ENCODE data around the gene PHF13. TPM values are rescaled to one million over a fixed set of nuclear protein-coding genes. Genes with fewer than 3 reads are reported as not detected.

PHF13 gene
- total and polyA plus RNA-seq, 9 of the 15 experiments (the other 6 are each of a cell fraction or from before 2014, with no cell fraction given) = 1.8 to 36.1 (median 11.7) TPM

DNA sequence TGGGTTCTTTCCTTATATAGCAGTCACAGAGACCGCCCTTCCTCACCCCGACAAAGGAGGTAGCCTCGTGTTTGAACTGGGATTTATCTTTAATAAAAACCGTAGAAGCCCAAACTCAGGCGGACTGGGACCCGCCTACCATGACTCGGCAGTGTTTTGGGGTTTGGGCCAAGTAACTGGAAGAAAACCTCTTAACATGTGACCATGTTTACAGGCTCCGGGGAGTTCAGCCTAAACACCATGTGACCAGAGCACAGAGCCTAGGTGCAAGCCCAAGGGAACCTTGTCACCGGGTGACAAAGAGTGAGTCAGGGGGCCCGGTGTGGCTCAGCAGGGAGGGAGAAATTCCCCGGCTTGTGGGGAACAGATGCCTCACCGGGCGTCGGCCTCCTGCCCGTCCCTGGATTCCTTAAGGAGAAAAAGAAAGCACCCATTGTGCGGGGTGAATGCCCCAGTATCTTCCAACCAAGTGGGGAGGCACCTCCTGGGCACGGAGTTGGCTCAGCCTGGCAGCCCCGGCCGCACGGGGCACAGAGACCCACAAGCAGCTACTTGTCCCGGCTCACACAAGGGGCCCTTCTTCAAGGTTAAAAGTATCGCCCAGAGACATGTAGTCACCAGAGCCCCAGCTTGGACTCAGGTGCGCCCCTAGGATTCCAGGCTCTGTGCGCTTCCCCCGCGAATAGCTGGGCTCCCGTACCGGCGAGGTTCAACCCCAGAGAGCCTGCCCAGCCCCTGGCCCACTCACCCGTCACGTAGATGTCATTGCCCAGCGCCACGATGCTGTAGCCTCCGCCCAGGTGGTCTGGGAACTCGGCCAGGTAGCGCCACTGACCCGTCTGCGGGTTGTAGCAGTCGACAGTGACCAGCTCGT, 12.2 kb upstream of the PHF13 start (continued):
- TF ChIP-seq TGIF2 (CRISPR knock-in tag; IDR thresholded peaks at IDR 0.05) (0 out of 2 replicates have a peak, but pooled peaks have one; percentile 60), HDGF (IDR thresholded peaks at IDR 0.05) (no peak), PML (IDR thresholded peaks at IDR 0.05; ENCODE audit: low read length) (peak; percentile 10; the same call in 1 of the 2 replicates), JUND (IDR thresholded peaks at IDR 0.05; ENCODE audit: borderline replicate concordance, low read depth, low read length) (peak; percentile 80), JUND (tag; IDR thresholded peaks at IDR 0.05; ENCODE audit: borderline replicate concordance, low read depth, low read length) (peak; percentile 46; the same call in 1 of the 3 replicates), SIN3B (IDR thresholded peaks at IDR 0.05; ENCODE audit: low read depth) (no peak), NRF1 (conservative IDR thresholded peaks at IDR 0.05 in 1 of 2, IDR thresholded peaks at IDR 0.05 in 1 of 2) (peak; percentile 68 to 76), KAT2B (IDR thresholded peaks at IDR 0.05; ENCODE audit: low read depth, low read length) (no peak), PRMT5 (CRISPR knock-in tag; IDR thresholded peaks at IDR 0.05) (no peak)
- TF ChIP-seq, protein P1, sequence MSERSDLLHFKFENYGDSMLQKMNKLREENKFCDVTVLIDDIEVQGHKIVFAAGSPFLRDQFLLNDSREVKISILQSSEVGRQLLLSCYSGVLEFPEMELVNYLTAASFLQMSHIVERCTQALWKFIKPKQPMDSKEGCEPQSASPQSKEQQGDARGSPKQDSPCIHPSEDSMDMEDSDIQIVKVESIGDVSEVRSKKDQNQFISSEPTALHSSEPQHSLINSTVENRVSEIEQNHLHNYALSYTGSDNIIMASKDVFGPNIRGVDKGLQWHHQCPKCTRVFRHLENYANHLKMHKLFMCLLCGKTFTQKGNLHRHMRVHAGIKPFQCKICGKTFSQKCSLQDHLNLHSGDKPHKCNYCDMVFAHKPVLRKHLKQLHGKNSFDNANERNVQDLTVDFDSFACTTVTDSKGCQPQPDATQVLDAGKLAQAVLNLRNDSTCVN (CRISPR knock-in tag; IDR thresholded peaks at IDR 0.05) = no peak
- TF ChIP-seq, protein P2, sequence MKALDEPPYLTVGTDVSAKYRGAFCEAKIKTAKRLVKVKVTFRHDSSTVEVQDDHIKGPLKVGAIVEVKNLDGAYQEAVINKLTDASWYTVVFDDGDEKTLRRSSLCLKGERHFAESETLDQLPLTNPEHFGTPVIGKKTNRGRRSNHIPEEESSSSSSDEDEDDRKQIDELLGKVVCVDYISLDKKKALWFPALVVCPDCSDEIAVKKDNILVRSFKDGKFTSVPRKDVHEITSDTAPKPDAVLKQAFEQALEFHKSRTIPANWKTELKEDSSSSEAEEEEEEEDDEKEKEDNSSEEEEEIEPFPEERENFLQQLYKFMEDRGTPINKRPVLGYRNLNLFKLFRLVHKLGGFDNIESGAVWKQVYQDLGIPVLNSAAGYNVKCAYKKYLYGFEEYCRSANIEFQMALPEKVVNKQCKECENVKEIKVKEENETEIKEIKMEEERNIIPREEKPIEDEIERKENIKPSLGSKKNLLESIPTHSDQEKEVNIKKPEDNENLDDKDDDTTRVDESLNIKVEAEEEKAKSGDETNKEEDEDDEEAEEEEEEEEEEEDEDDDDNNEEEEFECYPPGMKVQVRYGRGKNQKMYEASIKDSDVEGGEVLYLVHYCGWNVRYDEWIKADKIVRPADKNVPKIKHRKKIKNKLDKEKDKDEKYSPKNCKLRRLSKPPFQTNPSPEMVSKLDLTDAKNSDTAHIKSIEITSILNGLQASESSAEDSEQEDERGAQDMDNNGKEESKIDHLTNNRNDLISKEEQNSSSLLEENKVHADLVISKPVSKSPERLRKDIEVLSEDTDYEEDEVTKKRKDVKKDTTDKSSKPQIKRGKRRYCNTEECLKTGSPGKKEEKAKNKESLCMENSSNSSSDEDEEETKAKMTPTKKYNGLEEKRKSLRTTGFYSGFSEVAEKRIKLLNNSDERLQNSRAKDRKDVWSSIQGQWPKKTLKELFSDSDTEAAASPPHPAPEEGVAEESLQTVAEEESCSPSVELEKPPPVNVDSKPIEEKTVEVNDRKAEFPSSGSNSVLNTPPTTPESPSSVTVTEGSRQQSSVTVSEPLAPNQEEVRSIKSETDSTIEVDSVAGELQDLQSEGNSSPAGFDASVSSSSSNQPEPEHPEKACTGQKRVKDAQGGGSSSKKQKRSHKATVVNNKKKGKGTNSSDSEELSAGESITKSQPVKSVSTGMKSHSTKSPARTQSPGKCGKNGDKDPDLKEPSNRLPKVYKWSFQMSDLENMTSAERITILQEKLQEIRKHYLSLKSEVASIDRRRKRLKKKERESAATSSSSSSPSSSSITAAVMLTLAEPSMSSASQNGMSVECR (CRISPR knock-in tag; IDR thresholded peaks at IDR 0.05) = peak; percentile 93; the same call in 1 of the 2 replicates
- TF ChIP-seq, protein P3, sequence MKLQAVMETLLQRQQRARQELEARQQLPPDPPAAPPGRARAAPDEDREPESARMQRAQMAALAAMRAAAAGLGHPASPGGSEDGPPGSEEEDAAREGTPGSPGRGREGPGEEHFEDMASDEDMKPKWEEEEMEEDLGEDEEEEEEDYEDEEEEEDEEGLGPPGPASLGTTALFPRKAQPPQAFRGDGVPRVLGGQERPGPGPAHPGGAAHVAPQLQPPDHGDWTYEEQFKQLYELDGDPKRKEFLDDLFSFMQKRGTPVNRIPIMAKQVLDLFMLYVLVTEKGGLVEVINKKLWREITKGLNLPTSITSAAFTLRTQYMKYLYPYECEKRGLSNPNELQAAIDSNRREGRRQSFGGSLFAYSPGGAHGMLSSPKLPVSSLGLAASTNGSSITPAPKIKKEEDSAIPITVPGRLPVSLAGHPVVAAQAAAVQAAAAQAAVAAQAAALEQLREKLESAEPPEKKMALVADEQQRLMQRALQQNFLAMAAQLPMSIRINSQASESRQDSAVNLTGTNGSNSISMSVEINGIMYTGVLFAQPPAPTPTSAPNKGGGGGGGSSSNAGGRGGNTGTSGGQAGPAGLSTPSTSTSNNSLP (IDR thresholded peaks at IDR 0.05; ENCODE audit: borderline replicate concordance, low read depth, low read length) = peak; percentile 43; the same call in 1 of the 2 replicates
- TF ChIP-seq, protein P4, sequence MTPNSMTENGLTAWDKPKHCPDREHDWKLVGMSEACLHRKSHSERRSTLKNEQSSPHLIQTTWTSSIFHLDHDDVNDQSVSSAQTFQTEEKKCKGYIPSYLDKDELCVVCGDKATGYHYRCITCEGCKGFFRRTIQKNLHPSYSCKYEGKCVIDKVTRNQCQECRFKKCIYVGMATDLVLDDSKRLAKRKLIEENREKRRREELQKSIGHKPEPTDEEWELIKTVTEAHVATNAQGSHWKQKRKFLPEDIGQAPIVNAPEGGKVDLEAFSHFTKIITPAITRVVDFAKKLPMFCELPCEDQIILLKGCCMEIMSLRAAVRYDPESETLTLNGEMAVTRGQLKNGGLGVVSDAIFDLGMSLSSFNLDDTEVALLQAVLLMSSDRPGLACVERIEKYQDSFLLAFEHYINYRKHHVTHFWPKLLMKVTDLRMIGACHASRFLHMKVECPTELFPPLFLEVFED (CRISPR knock-in tag; conservative IDR thresholded peaks at IDR 0.05) = no peak
- TF ChIP-seq, protein P5, sequence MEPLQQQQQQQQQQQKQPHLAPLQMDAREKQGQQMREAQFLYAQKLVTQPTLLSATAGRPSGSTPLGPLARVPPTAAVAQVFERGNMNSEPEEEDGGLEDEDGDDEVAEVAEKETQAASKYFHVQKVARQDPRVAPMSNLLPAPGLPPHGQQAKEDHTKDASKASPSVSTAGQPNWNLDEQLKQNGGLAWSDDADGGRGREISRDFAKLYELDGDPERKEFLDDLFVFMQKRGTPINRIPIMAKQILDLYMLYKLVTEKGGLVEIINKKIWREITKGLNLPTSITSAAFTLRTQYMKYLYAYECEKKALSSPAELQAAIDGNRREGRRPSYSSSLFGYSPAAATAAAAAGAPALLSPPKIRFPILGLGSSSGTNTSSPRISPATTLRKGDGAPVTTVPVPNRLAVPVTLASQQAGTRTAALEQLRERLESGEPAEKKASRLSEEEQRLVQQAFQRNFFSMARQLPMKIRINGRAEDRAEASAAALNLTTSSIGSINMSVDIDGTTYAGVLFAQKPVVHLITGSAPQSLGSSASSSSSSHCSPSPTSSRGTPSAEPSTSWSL (CRISPR knock-in tag; IDR thresholded peaks at IDR 0.05; ENCODE audit: borderline replicate concordance) = no peak
- TF ChIP-seq, protein P6, sequence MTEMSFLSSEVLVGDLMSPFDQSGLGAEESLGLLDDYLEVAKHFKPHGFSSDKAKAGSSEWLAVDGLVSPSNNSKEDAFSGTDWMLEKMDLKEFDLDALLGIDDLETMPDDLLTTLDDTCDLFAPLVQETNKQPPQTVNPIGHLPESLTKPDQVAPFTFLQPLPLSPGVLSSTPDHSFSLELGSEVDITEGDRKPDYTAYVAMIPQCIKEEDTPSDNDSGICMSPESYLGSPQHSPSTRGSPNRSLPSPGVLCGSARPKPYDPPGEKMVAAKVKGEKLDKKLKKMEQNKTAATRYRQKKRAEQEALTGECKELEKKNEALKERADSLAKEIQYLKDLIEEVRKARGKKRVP (CRISPR knock-in tag; IDR thresholded peaks at IDR 0.05) = no peak

Data from K562 (cell line).